ENCODE data around the gene STKLD1. TPM values are rescaled to one million over a fixed set of nuclear protein-coding genes. Genes with fewer than 3 reads are reported as not detected.
"Not testable (repeated sequence)": the region's sequence is repeated elsewhere in the genome, so short reads cannot be mapped to it uniquely, and the experiment has no call there.

STKLD1 gene
- total RNA-seq, 6 experiments from 2014 or later = 0.46 to 1.4 (median 0.68) TPM

DNA sequence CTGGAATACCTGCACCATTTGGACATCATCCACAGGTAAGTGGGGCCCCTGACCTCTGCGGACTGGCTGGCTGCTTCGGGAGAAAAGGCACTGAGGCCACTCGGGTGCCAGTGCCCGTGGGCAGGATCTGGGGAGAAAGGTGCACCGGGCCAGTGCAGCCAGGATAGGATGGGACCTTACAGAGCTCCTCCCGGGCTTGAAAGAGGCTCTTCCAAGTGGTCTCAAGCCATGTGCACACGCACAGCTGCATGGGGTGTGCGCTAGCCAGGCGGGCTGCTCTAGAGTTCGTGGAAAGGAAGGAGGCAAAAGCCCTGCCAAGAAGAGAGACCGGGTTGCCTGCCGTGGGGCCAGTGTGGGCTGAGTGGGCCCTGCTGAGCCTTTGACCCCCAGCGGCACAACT lies 13.4 kb downstream of the STKLD1 start:
- DNase-seq = no peak

DNA sequence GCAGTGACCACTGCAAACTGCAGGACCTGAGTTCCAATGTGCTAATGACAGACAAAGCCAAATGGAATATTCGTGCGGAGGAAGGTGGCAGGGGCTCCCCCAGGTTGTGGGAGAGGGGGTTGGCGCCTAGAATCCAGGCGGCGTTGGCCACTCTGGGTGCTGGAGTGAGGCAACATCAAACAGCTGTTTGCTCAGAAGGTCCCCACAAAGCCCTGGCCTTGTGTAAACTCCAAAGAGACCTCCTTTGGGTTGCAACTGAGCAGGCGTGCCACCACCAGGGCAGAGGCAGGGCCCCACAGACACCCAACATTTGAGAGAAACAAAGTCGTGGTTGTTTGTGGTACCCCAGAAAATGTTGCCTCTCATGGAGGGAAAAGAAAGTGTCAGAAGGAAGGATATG lies 14.5 kb downstream of the STKLD1 start:
- no peaks in the 10 kb centered on the region for H3K9me3 Mint-ChIP-seq
- DNase-seq = no peak
- no peak overlapping the region for H3K4me3 Mint-ChIP-seq
- H3K27me3 Mint-ChIP-seq (ENCODE audit: insufficient read depth) = peaks cover 17% of the 10 kb centered on the region
- no peak for TF ChIP-seq CTCF (IDR thresholded peaks at IDR 0.05)
- H3K36me3 Mint-ChIP-seq (ENCODE audit: low read depth) = no peaks in the 10 kb centered on the region
- 0 out of 2 replicates have a peak, but pooled peaks cover 7% of the 10 kb centered on the region for H3K4me1 Mint-ChIP-seq (ENCODE audit: low read depth)
- H3K27ac Mint-ChIP-seq = no peak overlapping the region

More for the DNA sequence above, 13.4 kb downstream of the STKLD1 start:
- no peak for TF ChIP-seq CTCF (IDR thresholded peaks at IDR 0.05)
- no peak overlapping the region for H3K4me3 Mint-ChIP-seq
- no peaks in the 10 kb centered on the region for H3K9me3 Mint-ChIP-seq
- H3K27ac Mint-ChIP-seq = no peak overlapping the region
- H3K36me3 Mint-ChIP-seq (ENCODE audit: low read depth) = no peaks in the 10 kb centered on the region
- H3K27me3 Mint-ChIP-seq (ENCODE audit: insufficient read depth) = peaks cover 14% of the 10 kb centered on the region
- H3K4me1 Mint-ChIP-seq (ENCODE audit: low read depth) = 0 out of 2 replicates have a peak, but pooled peaks cover 7% of the 10 kb centered on the region

DNA sequence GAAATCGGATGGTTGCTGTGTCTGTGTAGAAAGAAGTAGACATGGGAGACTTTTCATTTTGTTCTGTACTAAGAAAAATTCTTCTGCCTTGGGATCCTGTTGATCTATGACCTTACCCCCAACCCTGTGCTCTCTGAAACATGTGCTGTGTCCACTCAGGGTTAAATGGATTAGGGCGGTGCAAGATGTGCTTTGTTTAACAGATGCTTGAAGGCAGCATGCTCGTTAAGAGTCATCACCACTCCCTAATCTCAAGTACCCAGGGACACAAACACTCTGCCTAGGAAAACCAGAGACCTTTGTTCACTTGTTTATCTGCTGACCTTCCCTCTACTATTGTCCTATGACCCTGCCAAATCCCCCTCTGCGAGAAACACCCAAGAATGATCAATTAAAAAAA lies 15.3 kb downstream of the STKLD1 start:
- not testable (repeated sequence) for DNase-seq; H3K4me1 Mint-ChIP-seq (ENCODE audit: low read depth); H3K36me3 Mint-ChIP-seq (ENCODE audit: low read depth); H3K4me3 Mint-ChIP-seq; H3K27ac Mint-ChIP-seq; H3K9me3 Mint-ChIP-seq
- H3K27me3 Mint-ChIP-seq (ENCODE audit: insufficient read depth) = peaks cover 20% of the 10 kb centered on the region

GRCh38 chr9:133392308-133392707 lies 16.1 kb downstream of the STKLD1 start:
- H3K9me3 Mint-ChIP-seq; DNase-seq; H3K4me1 Mint-ChIP-seq (ENCODE audit: low read depth); H3K27ac Mint-ChIP-seq; H3K36me3 Mint-ChIP-seq (ENCODE audit: low read depth); H3K4me3 Mint-ChIP-seq: not testable (repeated sequence)
- peaks cover 27% of the 10 kb centered on the region for H3K27me3 Mint-ChIP-seq (ENCODE audit: insufficient read depth)

GRCh38 chr9:133393399-133393798 lies 17.2 kb downstream of the STKLD1 start:
- TF ChIP-seq CTCF (IDR thresholded peaks at IDR 0.05) = no peak
- no peaks in the 10 kb centered on the region for H3K36me3 Mint-ChIP-seq (ENCODE audit: low read depth)
- DNase-seq = no peak
- H3K4me1 Mint-ChIP-seq (ENCODE audit: low read depth) = no peaks in the 10 kb centered on the region
- H3K4me3 Mint-ChIP-seq = no peak overlapping the region
- peaks cover 34% of the 10 kb centered on the region for H3K27me3 Mint-ChIP-seq (ENCODE audit: insufficient read depth)
- H3K27ac Mint-ChIP-seq = no peak overlapping the region
- H3K9me3 Mint-ChIP-seq = no peaks in the 10 kb centered on the region

- no peak for DNase-seq
- Mint-ChIP-seq H3K36me3 (ENCODE audit: low read depth) (no peaks in the 10 kb centered on the region), H3K27ac (no peak overlapping the region), H3K4me1 (ENCODE audit: low read depth) (no peaks in the 10 kb centered on the region), H3K27me3 (ENCODE audit: insufficient read depth) (peaks cover 31% of the 10 kb centered on the region), H3K9me3 (no peaks in the 10 kb centered on the region), H3K4me3 (no peak overlapping the region)
- TF ChIP-seq CTCF (IDR thresholded peaks at IDR 0.05) = no peak
Observed at GRCh38 chr9:133394687-133395271, 18.6 kb downstream of the STKLD1 start.

DNA sequence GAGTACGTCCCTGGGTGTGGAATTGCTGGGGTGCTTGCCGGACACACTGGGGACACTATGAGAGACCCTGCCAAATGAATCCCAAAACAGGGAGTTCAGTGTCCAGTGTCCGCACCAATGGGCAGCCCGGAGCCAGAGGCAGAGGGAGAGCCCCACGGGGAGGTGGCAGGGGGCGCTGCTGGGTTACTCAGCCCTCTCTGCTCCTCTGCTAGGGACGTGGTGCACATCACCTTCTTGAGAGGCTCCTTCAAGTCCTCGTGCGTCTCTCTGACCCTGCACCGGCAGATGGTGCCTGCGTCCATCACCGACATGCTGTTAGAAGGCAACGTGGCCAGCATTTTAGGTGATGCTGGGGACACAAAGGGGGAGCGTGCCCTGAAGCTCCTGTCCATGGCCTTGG lies 20.8 kb downstream of the STKLD1 start:
- H3K27ac Mint-ChIP-seq = no peak overlapping the region
- H3K36me3 Mint-ChIP-seq (ENCODE audit: low read depth) = no peaks in the 10 kb centered on the region
- DNase-seq = no peak
- no peaks in the 10 kb centered on the region for H3K4me1 Mint-ChIP-seq (ENCODE audit: low read depth)
- peaks cover 30% of the 10 kb centered on the region for H3K27me3 Mint-ChIP-seq (ENCODE audit: insufficient read depth)
- no peak overlapping the region for H3K4me3 Mint-ChIP-seq
- H3K9me3 Mint-ChIP-seq = no peaks in the 10 kb centered on the region
- TF ChIP-seq CTCF (IDR thresholded peaks at IDR 0.05) = peak; percentile 57

All from HFFc6 (cell line).